ENCODE results near the gene MINK1.

DNA sequence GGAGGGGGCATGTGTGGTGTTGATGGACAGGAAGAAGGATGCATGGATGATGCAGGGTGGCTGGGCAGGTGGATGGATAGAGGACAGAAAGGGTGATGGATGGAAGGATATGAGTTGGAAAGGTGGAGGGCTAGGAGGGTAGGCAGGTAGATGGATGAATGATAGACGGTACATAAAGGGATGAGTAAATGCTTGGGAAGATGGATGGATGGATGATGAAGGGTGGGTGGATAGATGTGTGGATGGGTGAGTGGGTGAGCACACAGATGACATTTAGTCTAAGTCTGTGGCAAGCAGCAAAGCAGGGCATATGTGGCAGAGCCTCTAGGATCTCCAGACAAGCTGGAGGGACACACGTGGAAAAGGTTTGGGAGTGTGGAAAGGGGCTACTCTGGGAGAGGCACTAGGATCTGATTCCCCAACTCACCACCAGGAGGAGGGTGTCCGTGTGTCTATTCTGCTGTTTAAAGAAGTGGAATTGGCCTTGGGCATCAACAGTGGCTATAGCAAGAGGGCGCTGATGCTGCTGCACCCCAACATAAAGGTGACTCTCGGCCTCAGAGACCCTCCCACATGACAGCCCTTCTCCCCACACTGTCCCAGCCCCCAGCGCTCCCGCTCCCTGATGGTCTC lies 18.0 kb upstream of the MINK1 start:
- TF ChIP-seq CTCF (IDR thresholded peaks at IDR 0.05) (no peak), POLR2A (IDR thresholded peaks at IDR 0.05) (no peak), EP300 (IDR thresholded peaks at IDR 0.05) (no peak), POLR2AphosphoS5 (IDR thresholded peaks at IDR 0.05) (no peak)

Data from gastroesophageal sphincter (tissue), 3 donors.